Right cardiac atrium (tissue), 5 donors: ENCODE results near the gene DCDC2. TPM values are rescaled to one million over a fixed set of nuclear protein-coding genes. Genes with fewer than 3 reads are reported as not detected.
"Not testable (repeated sequence)": the region's sequence is repeated elsewhere in the genome, so short reads cannot be mapped to it uniquely, and the experiment has no call there.

Source experiments
- ATAC-seq, 2 donors: fragments of 200-7000 bp; cut with Tn5 transposase; one replicate each; pipeline versions ENCODE4 v1.8.0 to v1.9.1; 2020; ENCODE audit warnings: moderate library complexity in 2 of 2, mild to moderate bottlenecking in 1 of 2
- DNase-seq, 3 donors: peaks; one replicate each; pipeline ENCODE4 v3.0.0-alpha.2; 2020
- H3K27ac ChIP-seq: one replicate; pipeline ENCODE4 v1.5.1; 2013; ENCODE audit warnings: mild to moderate bottlenecking, low read length, control low read depth, moderate library complexity
- H3K27me3 ChIP-seq: one replicate; pipeline ENCODE4 v1.6.1; 2013; ENCODE audit not compliant: control insufficient read depth, insufficient read depth
- H3K4me1 ChIP-seq: one replicate; pipeline ENCODE4 v1.6.1; 2013; ENCODE audit warnings: low read length; ENCODE audit not compliant: control insufficient read depth, insufficient read depth
- H3K4me3 ChIP-seq: one replicate; pipeline ENCODE4 v1.5.1; 2013; ENCODE audit warnings: low read length, control low read depth
- H3K9me3 ChIP-seq: one replicate; pipeline ENCODE4 v1.6.1; 2013; ENCODE audit warnings: low read length; ENCODE audit not compliant: control insufficient read depth
- WGBS: extraction: QIAGEN DNeasy Blood & Tissue Kit; methylation state at CpG from one replicate; pipeline ENCODE4 v1.1.7; 2013; 5-methylcytosine and 5-hydroxymethylcytosine counted together
- intact Hi-C, 4 donors: fragments of 100-400 bp; cut with DNase I; formaldehyde crosslinking; loops; one replicate each; pipeline versions ENCODE4 v1.11.0 to v1.14.0; 2022 to 2023
- polyA plus RNA-seq: library from polyadenylated mRNA; stranded (reverse); fragments of 200-250 nt; gene quantifications from one replicate; pipeline ENCODE4 v1.2.3, GENCODE V29; 2013
- total RNA-seq, 4 donors: library from RNA; stranded (reverse); fragmentation: NEBNext Ultra II Directional; extraction: Animal tissue kit (Norgen Biotek cat#: 25700); gene quantifications; one replicate each; pipeline ENCODE4 v1.2.1, GENCODE V29; 2021
- donor health status: healthy with polysubstance abuse.
- donor health status: DM: no; HTN: yes; CAD: no.
- donor health status: DM: no; HTN: no; CAD: no.
- donor health status: DM: no; HTN: yes; CAD: no; lungs with severe emphysema.
- donor health status: DM: yes; HTN: yes; CAD: no.

DCDC2 gene
- total and polyA plus RNA-seq, 5 donors: not detected

GRCh38 chr6:24255676-24256075, 102.2 kb downstream of the DCDC2 start:
- no peak for DNase-seq
- intact Hi-C loops: no loop called here
- Histone ChIP-seq H3K9me3 (no peaks in the 10 kb centered on the region), H3K4me1 (no peaks in the 10 kb centered on the region), H3K27ac (no peak overlapping the region), H3K4me3 (no peak overlapping the region), H3K27me3 (no peaks in the 10 kb centered on the region)
- WGBS: 84% methylated on average over 1 of the region's 1 CpG
- no peak for ATAC-seq

- no peaks in the 10 kb centered on the region for H3K4me1 ChIP-seq
- intact Hi-C loops: no loop called here
- H3K4me3 ChIP-seq: no peak overlapping the region
- DNase-seq (no peak), ATAC-seq (no peak)
- H3K27ac ChIP-seq: no peak overlapping the region
- H3K27me3 ChIP-seq: no peaks in the 10 kb centered on the region
- no peaks in the 10 kb centered on the region for H3K9me3 ChIP-seq
These were observed 104.5 kb downstream of the DCDC2 start for GRCh38 chr6:24253360-24253759.

- DNase-seq (no peak), ATAC-seq (no peak)
- Histone ChIP-seq H3K27me3 (no peaks in the 10 kb centered on the region), H3K27ac (no peak overlapping the region), H3K4me3 (no peak overlapping the region), H3K4me1 (no peaks in the 10 kb centered on the region), H3K9me3 (no peaks in the 10 kb centered on the region)
- WGBS: 69% methylated on average over 1 of the region's 1 CpG
- intact Hi-C loops: no loop called here
These were observed 105.6 kb downstream of the DCDC2 start for GRCh38 chr6:24252280-24252679.

DNA sequence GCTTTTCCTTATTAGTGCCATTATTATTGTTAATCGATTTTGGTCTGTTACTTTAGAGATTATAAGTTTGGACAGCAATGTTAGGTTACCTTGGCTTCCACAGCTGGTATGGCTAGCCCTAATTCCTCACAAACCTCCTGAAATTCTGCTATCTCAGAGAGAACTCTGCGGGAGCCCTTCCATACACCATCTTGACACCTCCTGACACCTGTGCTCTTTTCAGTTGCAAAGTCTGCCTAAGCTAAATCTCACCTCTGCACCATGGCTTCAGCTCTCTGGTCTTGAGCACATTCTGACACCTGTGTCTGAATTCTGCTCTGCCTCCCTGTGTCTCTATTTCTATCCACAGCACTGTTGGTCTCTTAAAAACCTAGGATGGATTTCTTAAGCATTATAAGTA, 106.5 kb downstream of the DCDC2 start:
- DNase-seq: no peak
- intact Hi-C loops: no loop called here
- no peaks in the 10 kb centered on the region for H3K27me3 ChIP-seq
- H3K4me1 ChIP-seq: no peaks in the 10 kb centered on the region
- no peak overlapping the region for H3K4me3 ChIP-seq
- H3K9me3 ChIP-seq: no peaks in the 10 kb centered on the region
- WGBS: 64% methylated on average over 2 of the region's 2 CpGs
- H3K27ac ChIP-seq: no peak overlapping the region
- ATAC-seq: no peak

DNA sequence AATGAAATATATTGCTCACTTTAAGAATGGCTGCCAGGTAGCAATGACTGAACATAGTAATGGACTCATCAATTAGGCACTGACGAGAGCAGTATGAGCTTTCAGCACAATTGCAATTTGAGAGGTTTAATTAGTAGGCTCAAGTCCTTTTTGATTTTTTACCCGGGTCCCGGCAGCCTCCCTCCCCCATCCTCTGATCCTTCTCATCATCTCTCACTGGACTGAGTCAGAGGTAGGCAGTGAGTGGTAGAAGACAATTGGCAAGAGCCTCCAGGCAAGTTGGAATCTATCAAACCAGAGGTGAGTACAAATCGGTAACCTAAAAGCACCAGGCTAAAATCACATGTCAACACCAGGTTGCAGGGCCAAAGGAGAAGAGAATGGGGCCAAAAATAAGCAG, 107.9 kb downstream of the DCDC2 start:
- 51% methylated on average over 4 of the region's 4 CpGs for WGBS
- no peak overlapping the region for H3K4me3 ChIP-seq
- intact Hi-C loops: no loop called here
- DNase-seq (no peak), ATAC-seq (no peak)
- H3K27ac ChIP-seq: no peak overlapping the region
- H3K4me1 ChIP-seq: no peaks in the 10 kb centered on the region
- no peaks in the 10 kb centered on the region for H3K9me3 ChIP-seq
- H3K27me3 ChIP-seq: no peaks in the 10 kb centered on the region

- no peaks in the 10 kb centered on the region for H3K4me1 ChIP-seq
- intact Hi-C loops: no loop called here
- H3K9me3 ChIP-seq: no peaks in the 10 kb centered on the region
- ATAC-seq (no peak), DNase-seq (no peak)
- WGBS: 87% methylated on average over 2 of the region's 2 CpGs
- H3K4me3 ChIP-seq: no peak overlapping the region
- H3K27ac ChIP-seq: no peak overlapping the region
- no peaks in the 10 kb centered on the region for H3K27me3 ChIP-seq
These were observed 112.6 kb downstream of the DCDC2 start for GRCh38 chr6:24245275-24245674.

DNA sequence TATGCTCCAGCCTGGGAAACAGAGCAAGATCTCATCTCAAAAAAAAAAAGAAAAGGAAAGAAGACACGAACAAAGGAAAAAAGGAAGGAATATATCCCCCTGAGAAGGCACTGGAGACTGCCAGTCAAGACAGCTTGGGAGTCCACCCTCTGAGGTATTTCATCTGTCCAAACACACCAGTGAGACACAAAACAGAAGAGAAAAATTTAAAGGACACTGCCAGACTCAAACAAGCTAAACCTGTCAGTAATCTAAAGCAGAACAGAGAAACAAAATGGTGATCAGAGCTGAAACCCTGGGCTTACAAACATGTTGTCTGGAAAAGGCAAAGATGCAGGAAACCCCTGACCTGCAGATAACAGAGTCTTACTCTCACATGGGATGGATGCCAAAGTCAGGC, 114.9 kb downstream of the DCDC2 start:
- intact Hi-C loops: no loop called here
- 42% methylated on average over 1 of the region's 1 CpG for WGBS
- no peak for DNase-seq
- Histone ChIP-seq H3K27me3 (no peaks in the 10 kb centered on the region), H3K4me3 (no peak overlapping the region), H3K4me1 (no peaks in the 10 kb centered on the region), H3K9me3 (no peaks in the 10 kb centered on the region), H3K27ac (no peak overlapping the region)
- ATAC-seq: no peak

DNA sequence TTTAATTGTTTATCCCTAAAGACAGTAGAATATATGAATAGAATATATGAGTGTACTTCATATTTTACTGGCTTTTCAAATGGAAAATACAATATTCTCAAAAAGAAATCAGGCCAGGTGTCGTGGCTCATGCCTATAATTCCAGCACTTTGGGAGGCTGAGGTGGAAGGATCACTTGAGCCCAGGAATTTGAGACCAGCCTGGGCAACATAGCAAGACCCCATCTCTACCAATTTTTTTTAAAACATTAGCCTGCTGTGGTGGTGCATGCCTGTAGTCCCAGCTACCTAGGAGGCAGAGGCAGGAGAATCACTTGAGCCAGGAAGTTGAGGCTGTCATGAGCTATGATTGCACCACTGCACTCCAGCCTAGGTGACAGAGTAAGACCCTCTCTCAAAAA, 116.1 kb downstream of the DCDC2 start:
- H3K4me3 ChIP-seq, H3K9me3 ChIP-seq, ATAC-seq, H3K27me3 ChIP-seq, H3K27ac ChIP-seq, intact Hi-C loops, H3K4me1 ChIP-seq, DNase-seq: not testable (repeated sequence)
- WGBS: 74% methylated on average over 1 of the region's 1 CpG

GRCh38 chr6:24240943-24241342, 116.9 kb downstream of the DCDC2 start:
- ATAC-seq: no peak
- H3K27me3 ChIP-seq: no peaks in the 10 kb centered on the region
- WGBS: 55% methylated on average over 2 of the region's 2 CpGs
- DNase-seq: no peak
- intact Hi-C loops: no loop called here
- no peaks in the 10 kb centered on the region for H3K9me3 ChIP-seq
- no peaks in the 10 kb centered on the region for H3K4me1 ChIP-seq
- no peak overlapping the region for H3K27ac ChIP-seq
- no peak overlapping the region for H3K4me3 ChIP-seq

GRCh38 chr6:24240380-24240928, 117.4 kb downstream of the DCDC2 start:
- 86% methylated on average over 3 of the region's 3 CpGs for WGBS

DNA sequence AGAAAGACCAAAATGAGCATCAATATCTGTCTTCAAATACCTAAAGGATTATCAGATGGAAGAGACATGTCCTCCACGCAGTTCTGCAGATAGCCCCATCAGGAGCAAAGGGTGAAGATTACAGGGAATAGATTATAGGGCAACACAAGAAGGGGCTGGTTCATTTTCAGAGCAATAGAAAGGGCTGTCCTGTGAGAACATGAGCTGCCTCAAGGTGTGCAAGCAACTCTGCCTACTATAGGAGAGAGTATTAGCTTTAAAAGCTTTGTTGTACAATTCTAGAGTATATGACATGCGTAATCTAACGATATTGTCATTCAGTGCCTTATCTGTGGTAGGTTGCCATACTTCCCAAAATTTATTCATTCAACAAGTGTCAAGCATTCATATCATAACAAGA, 119.2 kb downstream of the DCDC2 start:
- intact Hi-C loops: no loop called here
- Histone ChIP-seq H3K27me3 (no peaks in the 10 kb centered on the region), H3K4me3 (no peak overlapping the region), H3K4me1 (no peaks in the 10 kb centered on the region), H3K27ac (no peak overlapping the region), H3K9me3 (no peaks in the 10 kb centered on the region)
- ATAC-seq: no peak
- WGBS: 89% methylated on average over 3 of the region's 3 CpGs
- no peak for DNase-seq

More at GRCh38 chr6:24240380-24240928, 117.4 kb downstream of the DCDC2 start:
- H3K4me1 ChIP-seq: no peaks in the 10 kb centered on the region
- H3K27me3 ChIP-seq: no peaks in the 10 kb centered on the region
- intact Hi-C loops: no loop called here
- DNase-seq: no peak
- H3K27ac ChIP-seq: no peak overlapping the region
- no peak overlapping the region for H3K4me3 ChIP-seq
- no peaks in the 10 kb centered on the region for H3K9me3 ChIP-seq
- no peak for ATAC-seq

DNA sequence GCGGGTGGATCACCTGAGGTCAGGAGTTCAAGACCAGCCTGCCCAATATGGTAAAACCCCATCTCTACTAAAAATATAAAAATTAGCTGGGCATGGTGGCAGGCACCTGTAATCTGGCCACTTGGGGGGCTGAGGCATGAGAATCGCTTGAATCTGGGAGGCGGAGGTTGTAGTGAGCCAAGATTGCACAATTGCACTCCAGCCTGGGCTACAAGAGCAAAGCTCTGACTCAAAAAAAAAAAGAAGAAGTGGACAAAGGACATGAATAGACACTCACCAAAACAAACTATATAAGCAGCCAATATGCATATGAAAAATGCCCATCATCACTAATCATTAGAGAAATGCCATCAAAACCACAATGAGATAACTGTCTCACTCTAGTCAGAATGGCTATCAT, 121.1 kb downstream of the DCDC2 start:
- H3K4me3 ChIP-seq, H3K9me3 ChIP-seq, ATAC-seq, H3K4me1 ChIP-seq, intact Hi-C loops, H3K27ac ChIP-seq, H3K27me3 ChIP-seq: not testable (repeated sequence)
- WGBS: 83% methylated on average over 3 of the region's 3 CpGs
- peak in 1 of 3 donors; percentile 34 for DNase-seq
